Activated CD4-positive, CD25-positive, alpha-beta regulatory T cell (primary cell): ENCODE measurements around the gene PIAS4.
A peak's percentile ranks its signal among the peaks of the same experiment; 100 is the strongest.

ENCODE experiments used
- DNase-seq, 4 experiments: peaks; one replicate each; lab custom pipeline; 2025; lab: John Stamatoyannopoulos, UW

PIAS4 gene

GRCh38 chr19:3977242-3978143 is 30.0 kb upstream of the PIAS4 start:
- no peak for DNase-seq

GRCh38 chr19:3978145-3978544 is 29.4 kb upstream of the PIAS4 start:
- DNase-seq: no peak

- DNase-seq: no peak
Observed at GRCh38 chr19:3979289-3979673, 28.3 kb upstream of the PIAS4 start.

- no peak for DNase-seq
Observed at GRCh38 chr19:3979674-3980352, 27.7 kb upstream of the PIAS4 start.

- DNase-seq: no peak
Observed at GRCh38 chr19:3980353-3981251, 26.9 kb upstream of the PIAS4 start.

GRCh38 chr19:3981373-3981735 is 26.2 kb upstream of the PIAS4 start:
- no peak for DNase-seq

- DNase-seq: no peak
Observed at GRCh38 chr19:3981736-3982681, 25.5 kb upstream of the PIAS4 start.

- no peak for DNase-seq
Observed at GRCh38 chr19:3982701-3983541, 24.6 kb upstream of the PIAS4 start.

- no peak for DNase-seq
Observed at GRCh38 chr19:3983542-3983914, 24.0 kb upstream of the PIAS4 start.

GRCh38 chr19:3983936-3984583 is 23.5 kb upstream of the PIAS4 start:
- no peak for DNase-seq

- DNase-seq: no peak
Observed at GRCh38 chr19:3984584-3984907, 23.0 kb upstream of the PIAS4 start.

GRCh38 chr19:3984908-3985642 is 22.5 kb upstream of the PIAS4 start, which contains the start of gene EEF2:
Gene EEF2, minus strand, starts transcription at chr19:3985463. Its CDS starts 83 bp downstream, at chr19:3985380.
- peak; percentile 85 to 88 (median 85) for DNase-seq

- DNase-seq: no peak
Observed at GRCh38 chr19:3985643-3986259, 21.8 kb upstream of the PIAS4 start.

GRCh38 chr19:3986260-3987041 is 21.1 kb upstream of the PIAS4 start:
- peak in 1 of 4 experiments; percentile 21 for DNase-seq

GRCh38 chr19:3987619-3988371 is 19.7 kb upstream of the PIAS4 start:
- peak; percentile 71 to 81 (median 76) for DNase-seq

GRCh38 chr19:3990815-3991117 is 16.8 kb upstream of the PIAS4 start:
- no peak for DNase-seq

GRCh38 chr19:3995607-3996006 is 11.9 kb upstream of the PIAS4 start:
- DNase-seq: no peak
